ENCODE data around the gene SIPA1L3.
A peak's percentile ranks its signal among the peaks of the same experiment; 100 is the strongest.

The SIPA1L3 gene

DNA sequence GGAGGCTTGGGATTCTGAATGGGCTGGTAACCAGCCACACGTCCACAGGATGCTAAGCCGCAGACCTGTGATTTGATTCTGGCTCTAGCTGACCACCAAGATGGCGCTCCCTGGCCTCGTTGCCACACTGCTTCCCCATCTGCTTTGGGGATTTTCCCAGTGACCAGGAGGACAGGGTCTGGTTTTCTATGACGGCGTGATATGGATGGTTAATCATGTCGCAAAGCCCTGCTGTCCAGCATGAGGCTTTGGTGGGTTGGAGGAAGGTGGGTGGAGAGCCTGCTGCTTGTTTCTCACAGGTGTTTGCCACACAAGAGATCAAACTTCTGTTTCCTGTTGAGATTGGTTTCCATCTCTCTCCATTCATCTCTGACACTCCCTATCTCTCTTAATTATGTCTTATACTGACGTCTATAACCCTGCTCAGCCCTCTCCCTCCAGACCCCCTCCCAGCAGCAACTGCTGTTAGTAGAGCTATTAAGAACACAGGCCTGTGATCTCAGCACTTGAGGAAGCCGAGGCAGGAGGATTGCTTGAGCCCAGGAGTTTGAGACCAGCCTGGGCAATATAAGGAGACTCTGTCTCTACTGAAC lies 102.7 kb downstream of the SIPA1L3 start:
- H3K9me3 ChIP-seq (ENCODE audit: control insufficient read depth, insufficient read depth, low read depth, low read length): no peaks in the 10 kb centered on the region; the same call in 1 of the 2 replicates
- ChIA-PET POLR2A (no interaction called here), CTCF (interaction anchor here (1.5 kb wide), 1 partner anchor 107 kb away, joined by 7 read pairs; no protein-coding TSS in a partner anchor)
- no peak overlapping the region for H3K27ac ChIP-seq (ENCODE audit: extremely low read depth, low read depth, low read length)
- H3K36me3 ChIP-seq (ENCODE audit: control insufficient read depth in 2 of 2, insufficient read depth in 1 of 2, low read length in 2 of 2): no peaks in the 10 kb centered on the region; a peak in 1 of 3 replicates
- TF ChIP-seq ZNF292 (tag by site-specific recombination; IDR thresholded peaks at IDR 0.05; ENCODE audit: borderline replicate concordance, low read depth) (no peak), ZNF621 (tag by site-specific recombination; IDR thresholded peaks at IDR 0.05) (no peak), PATZ1 (tag by site-specific recombination; IDR thresholded peaks at IDR 0.05) (no peak), INSM2 (tag by site-specific recombination; IDR thresholded peaks at IDR 0.05) (no peak), ZNF394 (tag by site-specific recombination; IDR thresholded peaks at IDR 0.05; ENCODE audit: borderline replicate concordance) (no peak), ZNF248 (tag by site-specific recombination; IDR thresholded peaks at IDR 0.05) (no peak)
- H3K4me3 ChIP-seq (ENCODE audit: low read depth, low read length): no peak overlapping the region
- peaks cover 8% of the 10 kb centered on the region for H3K4me1 ChIP-seq (ENCODE audit: control insufficient read depth, insufficient read depth, low read length)

DNA sequence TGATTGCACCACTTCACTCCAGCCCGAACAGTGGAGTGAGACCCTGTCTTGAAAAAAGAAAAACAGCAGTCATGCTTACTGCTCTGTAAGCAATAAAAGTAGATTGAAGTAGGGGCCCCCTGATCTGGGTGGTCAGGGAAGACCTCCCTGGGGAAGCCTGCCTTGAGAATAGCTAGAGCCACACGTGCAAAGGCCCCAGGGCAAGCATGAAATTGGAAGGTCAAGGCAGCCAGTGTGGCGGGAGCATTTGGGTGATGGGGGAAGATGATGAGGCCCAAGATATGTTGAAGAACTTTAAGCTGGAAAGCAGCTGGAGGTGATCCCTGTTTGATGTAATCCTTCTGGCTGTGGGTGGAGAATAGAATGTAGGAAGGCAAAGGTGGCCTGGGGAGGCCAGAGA lies 104.4 kb downstream of the SIPA1L3 start:
- POLR2A ChIA-PET: no interaction called here

More for the DNA sequence above, 104.4 kb downstream of the SIPA1L3 start:
- Histone ChIP-seq H3K36me3 (ENCODE audit: control insufficient read depth in 2 of 2, insufficient read depth in 1 of 2, low read length in 2 of 2) (no peaks in the 10 kb centered on the region; a peak in 1 of 3 replicates), H3K27ac (ENCODE audit: extremely low read depth, low read depth, low read length) (no peak overlapping the region), H3K4me1 (ENCODE audit: control insufficient read depth, insufficient read depth, low read length) (no peaks in the 10 kb centered on the region), H3K4me3 (ENCODE audit: low read depth, low read length) (no peak overlapping the region), H3K9me3 (ENCODE audit: control insufficient read depth, insufficient read depth, low read depth, low read length) (no peaks in the 10 kb centered on the region)
- no peak for TF ChIP-seq ZNF777 (tag by site-specific recombination; IDR thresholded peaks at IDR 0.05; ENCODE audit: borderline replicate concordance)
- no peak for TF ChIP-seq ZFP37 (tag by site-specific recombination; IDR thresholded peaks at IDR 0.05)
- TF ChIP-seq ZNF404 (tag by site-specific recombination; IDR thresholded peaks at IDR 0.05): no peak
- TF ChIP-seq PATZ1 (tag by site-specific recombination; IDR thresholded peaks at IDR 0.05): no peak
- no peak for TF ChIP-seq ZNF2 (tag by site-specific recombination; IDR thresholded peaks at IDR 0.05)
- TF ChIP-seq ZNF707 (tag by site-specific recombination; IDR thresholded peaks at IDR 0.05): no peak
- no peak for TF ChIP-seq ELK4 (IDR thresholded peaks at IDR 0.05; ENCODE audit: borderline replicate concordance, low read depth, low read length)
- TF ChIP-seq ZNF530 (tag by site-specific recombination; IDR thresholded peaks at IDR 0.05; ENCODE audit: low read depth): no peak
- TF ChIP-seq ZNF341 (tag by site-specific recombination; IDR thresholded peaks at IDR 0.05; ENCODE audit: low read depth): no peak
- peak; percentile 47 for TF ChIP-seq ZNF623 (tag by site-specific recombination; IDR thresholded peaks at IDR 0.05)
- TF ChIP-seq, protein P1, sequence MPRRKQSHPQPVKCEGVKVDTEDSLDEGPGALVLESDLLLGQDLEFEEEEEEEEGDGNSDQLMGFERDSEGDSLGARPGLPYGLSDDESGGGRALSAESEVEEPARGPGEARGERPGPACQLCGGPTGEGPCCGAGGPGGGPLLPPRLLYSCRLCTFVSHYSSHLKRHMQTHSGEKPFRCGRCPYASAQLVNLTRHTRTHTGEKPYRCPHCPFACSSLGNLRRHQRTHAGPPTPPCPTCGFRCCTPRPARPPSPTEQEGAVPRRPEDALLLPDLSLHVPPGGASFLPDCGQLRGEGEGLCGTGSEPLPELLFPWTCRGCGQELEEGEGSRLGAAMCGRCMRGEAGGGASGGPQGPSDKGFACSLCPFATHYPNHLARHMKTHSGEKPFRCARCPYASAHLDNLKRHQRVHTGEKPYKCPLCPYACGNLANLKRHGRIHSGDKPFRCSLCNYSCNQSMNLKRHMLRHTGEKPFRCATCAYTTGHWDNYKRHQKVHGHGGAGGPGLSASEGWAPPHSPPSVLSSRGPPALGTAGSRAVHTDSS (tag by site-specific recombination; IDR thresholded peaks at IDR 0.05): no peak
- peak; percentile 43 for TF ChIP-seq ZFHX2 (tag by site-specific recombination; conservative IDR thresholded peaks at IDR 0.05)
- CTCF ChIA-PET: interaction anchor here (0.6 to 1.0 kb wide), 2 partner anchors 25 to 1351 kb away, joined by 3 read pairs; no protein-coding TSS in a partner anchor
